ENCODE results near the gene CDCA4. TPM values are rescaled to one million over a fixed set of nuclear protein-coding genes. Genes with fewer than 3 reads are reported as not detected.
A peak's percentile ranks its signal among the peaks of the same experiment; 100 is the strongest.

CDCA4 gene
- total RNA-seq, 1 donor from 2014 or later, result 29.7 TPM

DNA sequence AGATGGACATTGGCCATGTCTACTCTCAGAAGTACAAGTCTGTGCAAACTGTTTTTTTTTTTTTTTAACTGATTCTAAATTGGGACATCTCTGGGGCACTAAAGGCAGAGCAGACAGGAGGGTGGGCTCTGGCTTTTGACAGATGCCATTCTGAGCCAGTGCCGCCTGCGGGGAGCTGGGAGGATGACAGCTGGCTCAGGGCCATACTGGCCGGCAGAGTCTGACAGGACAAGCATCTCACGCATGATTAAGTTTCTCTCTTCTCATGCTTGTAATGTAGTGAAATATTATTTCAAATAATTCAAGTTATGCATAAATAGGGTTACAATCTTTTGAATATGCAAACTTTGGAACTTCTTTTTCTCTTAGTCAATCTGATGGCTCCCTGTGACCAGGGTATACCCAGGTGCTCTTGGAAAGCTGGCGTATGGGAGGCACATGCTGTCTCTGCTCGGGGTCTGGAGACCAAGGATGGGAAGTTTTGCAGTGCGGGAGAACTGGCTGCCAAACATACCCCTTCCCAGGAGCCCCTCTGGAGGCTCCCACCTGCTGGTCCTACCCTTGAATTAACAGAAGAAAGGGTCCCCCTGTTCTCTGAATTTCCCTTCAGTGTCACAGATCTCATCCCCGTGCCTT lies 7.6 kb downstream of the CDCA4 start:
- Mint-ChIP-seq H3K9me3 (no peaks in the 10 kb centered on the region), H3K4me1 (ENCODE audit: unreplicated experiment) (peaks cover 51% of the 10 kb centered on the region), H3K36me3 (peaks cover 11% of the 10 kb centered on the region), H3K27ac (peak overlapping the region; percentile 34), H3K4me3 (no peak overlapping the region), H3K27me3 (no peaks in the 10 kb centered on the region)
- no peak for DNase-seq (ENCODE audit: extremely low spot score, unreplicated experiment)
- TF ChIP-seq, protein P1, sequence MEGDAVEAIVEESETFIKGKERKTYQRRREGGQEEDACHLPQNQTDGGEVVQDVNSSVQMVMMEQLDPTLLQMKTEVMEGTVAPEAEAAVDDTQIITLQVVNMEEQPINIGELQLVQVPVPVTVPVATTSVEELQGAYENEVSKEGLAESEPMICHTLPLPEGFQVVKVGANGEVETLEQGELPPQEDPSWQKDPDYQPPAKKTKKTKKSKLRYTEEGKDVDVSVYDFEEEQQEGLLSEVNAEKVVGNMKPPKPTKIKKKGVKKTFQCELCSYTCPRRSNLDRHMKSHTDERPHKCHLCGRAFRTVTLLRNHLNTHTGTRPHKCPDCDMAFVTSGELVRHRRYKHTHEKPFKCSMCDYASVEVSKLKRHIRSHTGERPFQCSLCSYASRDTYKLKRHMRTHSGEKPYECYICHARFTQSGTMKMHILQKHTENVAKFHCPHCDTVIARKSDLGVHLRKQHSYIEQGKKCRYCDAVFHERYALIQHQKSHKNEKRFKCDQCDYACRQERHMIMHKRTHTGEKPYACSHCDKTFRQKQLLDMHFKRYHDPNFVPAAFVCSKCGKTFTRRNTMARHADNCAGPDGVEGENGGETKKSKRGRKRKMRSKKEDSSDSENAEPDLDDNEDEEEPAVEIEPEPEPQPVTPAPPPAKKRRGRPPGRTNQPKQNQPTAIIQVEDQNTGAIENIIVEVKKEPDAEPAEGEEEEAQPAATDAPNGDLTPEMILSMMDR (conservative IDR thresholded peaks at IDR 0.05), result no peak

DNA sequence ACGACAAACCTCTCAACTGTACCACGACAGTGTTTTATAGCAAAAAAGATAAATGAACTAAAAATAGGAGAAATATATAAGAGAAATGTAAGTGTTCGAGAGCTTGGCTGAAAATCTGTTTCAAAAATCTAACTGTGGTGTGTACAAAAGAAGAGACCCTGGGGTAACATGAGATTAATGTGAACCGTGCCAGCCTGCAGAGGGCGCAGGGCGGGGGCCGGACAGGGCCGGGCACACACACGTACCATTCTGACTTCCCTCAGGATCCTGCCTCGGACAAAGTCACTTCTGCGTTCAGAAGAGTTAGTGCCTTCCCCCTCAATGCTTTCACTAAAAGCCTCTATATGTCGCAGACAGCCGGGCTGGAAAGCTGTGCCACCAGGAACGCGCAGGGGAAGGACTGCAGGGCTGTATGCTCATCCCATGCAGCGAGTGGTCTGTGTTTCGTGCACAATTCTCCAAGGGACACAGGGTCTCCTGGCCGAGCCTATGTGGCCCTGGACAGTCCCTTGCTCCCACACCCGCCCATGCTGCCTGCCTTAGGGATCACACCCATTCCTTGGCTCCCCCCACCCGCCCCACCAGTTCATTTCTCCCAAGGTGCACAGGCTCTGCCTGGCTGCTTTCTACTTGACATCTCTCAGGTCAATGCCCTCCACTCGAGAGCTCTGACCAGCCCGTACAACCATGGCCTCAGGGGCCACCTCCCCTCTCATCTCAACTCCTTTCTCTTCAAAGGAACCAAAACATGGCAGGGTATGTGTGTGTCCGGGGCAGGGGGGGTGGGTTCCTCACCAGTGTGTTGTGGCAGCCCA lies 8.5 kb downstream of the CDCA4 start:
- Mint-ChIP-seq H3K27me3 (no peaks in the 10 kb centered on the region), H3K4me1 (ENCODE audit: unreplicated experiment) (peaks cover 44% of the 10 kb centered on the region), H3K36me3 (peaks cover 11% of the 10 kb centered on the region), H3K9me3 (no peaks in the 10 kb centered on the region), H3K4me3 (no peak overlapping the region), H3K27ac (peak overlapping the region; percentile 11)
- no peak for DNase-seq (ENCODE audit: extremely low spot score, unreplicated experiment)
- TF ChIP-seq, protein P1 (conservative IDR thresholded peaks at IDR 0.05), result peak; percentile 29

DNA sequence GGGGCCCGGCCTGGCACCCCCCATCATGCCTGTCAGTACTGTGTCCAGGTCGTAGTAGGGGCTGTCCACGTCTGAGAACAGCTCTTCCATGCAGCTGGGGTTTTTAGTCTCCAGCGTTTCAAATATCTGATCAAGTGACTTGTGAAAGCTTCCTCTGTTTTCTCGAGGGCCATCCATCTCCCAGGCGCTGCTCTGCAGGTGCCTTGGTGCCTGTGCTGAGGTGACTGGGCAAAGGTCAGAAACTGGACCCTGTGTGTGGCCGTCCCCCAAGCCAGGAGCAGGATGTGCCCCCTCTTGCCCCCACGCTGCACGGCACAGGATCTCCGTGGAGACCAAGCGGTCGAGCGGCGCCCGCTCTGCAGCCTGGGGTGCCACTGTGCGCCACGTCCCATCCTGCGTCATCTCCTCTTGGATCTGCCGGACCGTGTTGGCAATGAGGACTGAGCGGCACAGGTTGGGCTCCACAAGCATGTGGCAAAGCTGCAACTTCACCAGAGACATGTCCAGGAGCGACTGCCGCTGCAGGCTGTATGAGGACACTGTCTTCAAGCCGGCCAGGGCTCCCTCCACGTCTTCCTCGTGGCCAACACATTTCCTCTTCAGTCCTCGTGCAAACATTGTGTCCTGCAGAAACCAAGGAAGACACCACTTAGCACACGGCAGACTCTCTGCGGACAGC lies 9.4 kb downstream of the CDCA4 start:
- TF ChIP-seq, protein P1 (conservative IDR thresholded peaks at IDR 0.05), result no peak

DNA sequence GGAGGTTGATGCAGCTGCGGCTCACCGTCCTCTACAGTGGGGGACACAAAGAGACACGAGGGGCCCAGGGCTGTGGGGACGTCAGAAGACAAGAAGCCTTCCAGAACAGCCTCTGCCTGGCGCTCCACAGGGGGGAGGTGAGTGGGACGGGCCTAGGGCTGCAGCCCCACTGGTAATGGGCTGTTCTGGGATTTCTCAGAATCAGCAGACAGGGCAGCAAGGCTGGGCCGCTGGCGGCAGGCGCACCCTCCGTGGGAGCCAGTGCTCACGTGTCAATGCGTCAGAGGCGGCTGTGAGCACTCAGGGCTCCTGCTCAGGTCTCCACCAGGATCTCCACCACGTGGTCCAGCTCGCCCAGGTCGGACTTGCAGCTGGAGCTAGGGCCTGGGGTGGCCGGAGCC lies 10.0 kb downstream of the CDCA4 start:
- Mint-ChIP-seq H3K4me3 (no peak overlapping the region), H3K36me3 (peaks cover under 1% of the 10 kb centered on the region)
- TF ChIP-seq, protein P1 (conservative IDR thresholded peaks at IDR 0.05), result no peak

More for the DNA sequence above, 9.4 kb downstream of the CDCA4 start:
- Mint-ChIP-seq H3K27ac (no peak overlapping the region), H3K36me3 (peaks cover 6% of the 10 kb centered on the region), H3K27me3 (no peaks in the 10 kb centered on the region), H3K4me1 (ENCODE audit: unreplicated experiment) (peaks cover 38% of the 10 kb centered on the region), H3K4me3 (no peak overlapping the region), H3K9me3 (no peaks in the 10 kb centered on the region)
- no peak for DNase-seq (ENCODE audit: extremely low spot score, unreplicated experiment)

DNA sequence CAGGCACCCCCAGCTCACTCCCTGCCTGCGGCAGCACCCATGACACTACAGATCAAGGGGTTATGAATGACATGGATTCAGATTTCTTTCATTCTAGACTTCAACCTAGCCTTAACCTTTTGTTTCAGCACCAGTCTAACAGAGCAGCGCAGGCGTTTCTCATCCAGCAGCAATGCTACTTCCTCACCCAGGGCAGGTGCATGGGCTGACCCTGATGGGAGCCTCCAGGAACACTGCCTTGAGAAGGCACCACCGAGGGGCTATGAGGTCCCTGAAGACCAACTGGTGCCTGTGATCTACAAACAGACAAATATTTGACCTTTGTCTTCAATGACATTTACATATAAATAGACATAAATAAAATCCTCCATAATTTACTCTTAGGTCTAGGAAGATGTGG lies 10.8 kb downstream of the CDCA4 start:
- Mint-ChIP-seq H3K27me3 (no peaks in the 10 kb centered on the region), H3K36me3 (no peaks in the 10 kb centered on the region), H3K4me3 (no peak overlapping the region), H3K27ac (no peak overlapping the region), H3K9me3 (no peaks in the 10 kb centered on the region), H3K4me1 (ENCODE audit: unreplicated experiment) (peaks cover 26% of the 10 kb centered on the region)
- TF ChIP-seq, protein P1 (conservative IDR thresholded peaks at IDR 0.05), result no peak
- no peak for DNase-seq (ENCODE audit: extremely low spot score, unreplicated experiment)

More for the DNA sequence above, 10.0 kb downstream of the CDCA4 start:
- H3K9me3 Mint-ChIP-seq, result no peaks in the 10 kb centered on the region
- no peak for DNase-seq (ENCODE audit: extremely low spot score, unreplicated experiment)
- no peak overlapping the region for H3K27ac Mint-ChIP-seq
- H3K27me3 Mint-ChIP-seq, result no peaks in the 10 kb centered on the region
- H3K4me1 Mint-ChIP-seq (ENCODE audit: unreplicated experiment), result peaks cover 32% of the 10 kb centered on the region
